NT2/D1 (cell line): ENCODE measurements around the gene WDR36.

Experiments used
- SUZ12 ChIP-seq: IDR thresholded peaks from 2 replicates; pipeline ENCODE4 v1.6.1; 2011; ENCODE audit not compliant: insufficient read length, insufficient read depth; ENCODE audit errors: extremely low read depth
- YY1 ChIP-seq: IDR thresholded peaks from 2 replicates; pipeline ENCODE4 v1.6.1; 2011; ENCODE audit not compliant: insufficient read length, insufficient read depth
- ZNF274 ChIP-seq: IDR thresholded peaks from 2 replicates; pipeline ENCODE4 v1.6.1; 2011; ENCODE audit warnings: mild to moderate bottlenecking, low read depth, low read length

- no peak for TF ChIP-seq YY1
- no peak for TF ChIP-seq ZNF274
- TF ChIP-seq SUZ12: no peak
These were observed 52.3 kb downstream of the WDR36 start for GRCh38 chr5:111144352-111144930.
